Measurements from ENCODE around the gene DEFB131A. TPM values are rescaled to one million over a fixed set of nuclear protein-coding genes. Genes with fewer than 3 reads are reported as not detected.
"Not testable (repeated sequence)": the region's sequence is repeated elsewhere in the genome, so short reads cannot be mapped to it uniquely, and the experiment has no call there.

Gene DEFB131A
- polyA plus RNA-seq, 1 of the 3 experiments (the other 2 are of a cell fraction), result not detected

DNA sequence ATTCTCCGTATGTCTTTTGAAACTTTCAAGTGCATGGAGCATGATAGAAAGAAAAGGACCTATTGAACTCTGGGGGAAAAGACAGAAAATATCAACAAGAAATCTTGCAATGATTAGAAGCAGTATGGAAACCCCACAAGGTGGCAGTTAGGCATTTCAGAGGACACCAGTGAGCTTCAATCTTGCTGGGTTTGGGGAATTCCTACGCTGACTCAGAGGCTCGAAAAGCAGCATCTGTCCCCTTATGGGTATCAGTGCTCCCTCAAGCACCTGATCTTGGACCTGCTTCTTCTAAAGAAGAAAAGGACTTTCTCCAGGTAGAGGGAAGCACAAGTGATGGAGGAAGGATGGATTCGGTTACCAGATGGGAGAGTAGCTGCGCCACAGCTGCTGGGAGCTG, 10.8 kb downstream of the DEFB131A start:
- H3K4me1 ChIP-seq (ENCODE audit: control insufficient read depth in 1 of 2, insufficient read depth in 2 of 2, low read depth in 1 of 2, low read length in 1 of 2); CTCF ChIA-PET; POLR2A ChIA-PET; H3F3A ChIP-seq (replicated peaks; ENCODE audit: insufficient read depth); H3K4me2 ChIP-seq; H4K20me1 ChIP-seq (ENCODE audit: insufficient read depth); H3K4me3 ChIP-seq (ENCODE audit: low read depth in 2 of 2, low read length in 1 of 2); H3K9ac ChIP-seq; DNase-seq; H2AFZ ChIP-seq (ENCODE audit: low read depth); H3K79me2 ChIP-seq (ENCODE audit: insufficient read depth); H3K9me3 ChIP-seq; H3K27ac ChIP-seq (ENCODE audit: low read depth in 2 of 2, low read length in 1 of 2); H3K9me2 ChIP-seq; H3K27me3 ChIP-seq (ENCODE audit: insufficient read depth); H3K36me3 ChIP-seq (replicated peaks in 1 of 2; ENCODE audit: control insufficient read depth in 1 of 2, insufficient read depth in 2 of 2, low read length in 1 of 2): not testable (repeated sequence)
- 11% methylated on average over 5 of the region's 5 CpGs for WGBS (ENCODE audit: low lambda C conversion rate)

GRCh38 chr4:9479466-9479865, 35.3 kb downstream of the DEFB131A start:
- H3K27me3 ChIP-seq (ENCODE audit: insufficient read depth); H3K4me1 ChIP-seq (ENCODE audit: control insufficient read depth in 1 of 2, insufficient read depth in 2 of 2, low read depth in 1 of 2, low read length in 1 of 2); H3K9me3 ChIP-seq; POLR2A ChIA-PET; H2AFZ ChIP-seq (ENCODE audit: low read depth); H3K9me2 ChIP-seq; H3K36me3 ChIP-seq (replicated peaks in 1 of 2; ENCODE audit: control insufficient read depth in 1 of 2, insufficient read depth in 2 of 2, low read length in 1 of 2); H4K20me1 ChIP-seq (ENCODE audit: insufficient read depth); H3K4me2 ChIP-seq; CTCF ChIA-PET; H3K4me3 ChIP-seq (ENCODE audit: low read depth in 2 of 2, low read length in 1 of 2); H3F3A ChIP-seq (replicated peaks; ENCODE audit: insufficient read depth); DNase-seq; H3K9ac ChIP-seq; H3K27ac ChIP-seq (ENCODE audit: low read depth in 2 of 2, low read length in 1 of 2); H3K79me2 ChIP-seq (ENCODE audit: insufficient read depth): not testable (repeated sequence)
- no CpG with 5 or more reads among the region's 8 CpGs for WGBS (ENCODE audit: low lambda C conversion rate)

GRCh38 chr4:9480066-9480465, 35.9 kb downstream of the DEFB131A start:
- H2AFZ ChIP-seq (ENCODE audit: low read depth); POLR2A ChIA-PET; H3F3A ChIP-seq (replicated peaks; ENCODE audit: insufficient read depth); H3K79me2 ChIP-seq (ENCODE audit: insufficient read depth); H3K27me3 ChIP-seq (ENCODE audit: insufficient read depth); H3K36me3 ChIP-seq (replicated peaks in 1 of 2; ENCODE audit: control insufficient read depth in 1 of 2, insufficient read depth in 2 of 2, low read length in 1 of 2); H3K9ac ChIP-seq; H3K27ac ChIP-seq (ENCODE audit: low read depth in 2 of 2, low read length in 1 of 2); H3K9me3 ChIP-seq; H3K4me1 ChIP-seq (ENCODE audit: control insufficient read depth in 1 of 2, insufficient read depth in 2 of 2, low read depth in 1 of 2, low read length in 1 of 2); H3K4me3 ChIP-seq (ENCODE audit: low read depth in 2 of 2, low read length in 1 of 2); CTCF ChIA-PET; H3K4me2 ChIP-seq; H4K20me1 ChIP-seq (ENCODE audit: insufficient read depth); H3K9me2 ChIP-seq; DNase-seq: not testable (repeated sequence)
- WGBS (ENCODE audit: low lambda C conversion rate), result 32% methylated on average over 12 of the region's 12 CpGs

- H3K27ac ChIP-seq (ENCODE audit: low read depth in 2 of 2, low read length in 1 of 2); H3K4me2 ChIP-seq; H3K79me2 ChIP-seq (ENCODE audit: insufficient read depth); H3K9me3 ChIP-seq; H3K4me1 ChIP-seq (ENCODE audit: control insufficient read depth in 1 of 2, insufficient read depth in 2 of 2, low read depth in 1 of 2, low read length in 1 of 2); H3F3A ChIP-seq (replicated peaks; ENCODE audit: insufficient read depth); H3K27me3 ChIP-seq (ENCODE audit: insufficient read depth); POLR2A ChIA-PET; CTCF ChIA-PET; H4K20me1 ChIP-seq (ENCODE audit: insufficient read depth); DNase-seq; H3K4me3 ChIP-seq (ENCODE audit: low read depth in 2 of 2, low read length in 1 of 2); H2AFZ ChIP-seq (ENCODE audit: low read depth); H3K36me3 ChIP-seq (replicated peaks in 1 of 2; ENCODE audit: control insufficient read depth in 1 of 2, insufficient read depth in 2 of 2, low read length in 1 of 2); H3K9me2 ChIP-seq; H3K9ac ChIP-seq: not testable (repeated sequence)
- 29% methylated on average over 11 of the region's 11 CpGs for WGBS (ENCODE audit: low lambda C conversion rate)
These were observed 38.7 kb downstream of the DEFB131A start for GRCh38 chr4:9482871-9483270.

- CTCF ChIA-PET; H3K4me1 ChIP-seq (ENCODE audit: control insufficient read depth in 1 of 2, insufficient read depth in 2 of 2, low read depth in 1 of 2, low read length in 1 of 2); H4K20me1 ChIP-seq (ENCODE audit: insufficient read depth); H3K27me3 ChIP-seq (ENCODE audit: insufficient read depth); H3K36me3 ChIP-seq (replicated peaks in 1 of 2; ENCODE audit: control insufficient read depth in 1 of 2, insufficient read depth in 2 of 2, low read length in 1 of 2); H3K79me2 ChIP-seq (ENCODE audit: insufficient read depth); H3K4me2 ChIP-seq; POLR2A ChIA-PET; DNase-seq; H3K27ac ChIP-seq (ENCODE audit: low read depth in 2 of 2, low read length in 1 of 2); H3K9me3 ChIP-seq; H3K4me3 ChIP-seq (ENCODE audit: low read depth in 2 of 2, low read length in 1 of 2); H2AFZ ChIP-seq (ENCODE audit: low read depth); H3K9ac ChIP-seq; H3K9me2 ChIP-seq; H3F3A ChIP-seq (replicated peaks; ENCODE audit: insufficient read depth): not testable (repeated sequence)
- 4% methylated on average over 10 of the region's 10 CpGs for WGBS (ENCODE audit: low lambda C conversion rate)
These were observed 39.5 kb downstream of the DEFB131A start for GRCh38 chr4:9483682-9484081.

DNA sequence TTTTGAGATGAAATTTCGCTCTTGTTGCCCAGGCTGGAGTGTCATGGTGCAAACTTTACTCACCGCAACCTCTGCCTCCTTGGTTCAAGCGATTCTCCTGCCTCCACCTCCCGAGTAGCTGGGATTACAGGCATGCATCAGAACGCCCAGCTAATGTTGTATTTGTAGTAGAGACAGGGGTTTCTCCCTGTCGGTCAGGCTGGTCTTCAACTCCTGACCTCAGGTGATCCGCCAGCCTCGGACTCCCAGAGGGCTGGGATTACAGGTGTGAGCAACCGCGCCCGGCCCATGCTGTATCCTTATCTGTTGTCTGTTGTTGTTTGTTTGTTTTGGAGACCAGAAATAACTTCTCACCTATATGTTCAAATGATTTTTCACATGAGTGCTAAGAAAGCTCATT, 42.7 kb downstream of the DEFB131A start:
- 20% methylated on average over 11 of the region's 11 CpGs for WGBS (ENCODE audit: low lambda C conversion rate)
- H3K9me2 ChIP-seq; H3K36me3 ChIP-seq (replicated peaks in 1 of 2; ENCODE audit: control insufficient read depth in 1 of 2, insufficient read depth in 2 of 2, low read length in 1 of 2); H3K4me1 ChIP-seq (ENCODE audit: control insufficient read depth in 1 of 2, insufficient read depth in 2 of 2, low read depth in 1 of 2, low read length in 1 of 2); H3K9ac ChIP-seq; DNase-seq; H3K27me3 ChIP-seq (ENCODE audit: insufficient read depth); H3K9me3 ChIP-seq; H3K27ac ChIP-seq (ENCODE audit: low read depth in 2 of 2, low read length in 1 of 2); H4K20me1 ChIP-seq (ENCODE audit: insufficient read depth); CTCF ChIA-PET; POLR2A ChIA-PET; H3K4me3 ChIP-seq (ENCODE audit: low read depth in 2 of 2, low read length in 1 of 2); H3K79me2 ChIP-seq (ENCODE audit: insufficient read depth); H2AFZ ChIP-seq (ENCODE audit: low read depth); H3F3A ChIP-seq (replicated peaks; ENCODE audit: insufficient read depth); H3K4me2 ChIP-seq: not testable (repeated sequence)

- H3K9ac ChIP-seq; H3K27ac ChIP-seq (ENCODE audit: low read depth in 2 of 2, low read length in 1 of 2); H3K4me1 ChIP-seq (ENCODE audit: control insufficient read depth in 1 of 2, insufficient read depth in 2 of 2, low read depth in 1 of 2, low read length in 1 of 2); H3K4me2 ChIP-seq; H3K9me2 ChIP-seq; H3F3A ChIP-seq (replicated peaks; ENCODE audit: insufficient read depth); CTCF ChIA-PET; H3K4me3 ChIP-seq (ENCODE audit: low read depth in 2 of 2, low read length in 1 of 2); H3K27me3 ChIP-seq (ENCODE audit: insufficient read depth); H2AFZ ChIP-seq (ENCODE audit: low read depth); H3K9me3 ChIP-seq; H3K36me3 ChIP-seq (replicated peaks in 1 of 2; ENCODE audit: control insufficient read depth in 1 of 2, insufficient read depth in 2 of 2, low read length in 1 of 2); H4K20me1 ChIP-seq (ENCODE audit: insufficient read depth); DNase-seq; H3K79me2 ChIP-seq (ENCODE audit: insufficient read depth); POLR2A ChIA-PET: not testable (repeated sequence)
- 14% methylated on average over 15 of the region's 15 CpGs for WGBS (ENCODE audit: low lambda C conversion rate)
These were observed 44.6 kb downstream of the DEFB131A start for GRCh38 chr4:9488796-9489195.
